GM18499 (cell line): ENCODE measurements around the gene PRKAG3.

Experiments used
- ATAC-seq: cut with Tn5 transposase; IDR thresholded peaks from one replicate; pipeline ENCODE4 v1.9.1; 2021; ENCODE audit warnings: moderate number of reproducible peaks; ENCODE audit not compliant: insufficient read depth, unreplicated experiment

Gene PRKAG3

DNA sequence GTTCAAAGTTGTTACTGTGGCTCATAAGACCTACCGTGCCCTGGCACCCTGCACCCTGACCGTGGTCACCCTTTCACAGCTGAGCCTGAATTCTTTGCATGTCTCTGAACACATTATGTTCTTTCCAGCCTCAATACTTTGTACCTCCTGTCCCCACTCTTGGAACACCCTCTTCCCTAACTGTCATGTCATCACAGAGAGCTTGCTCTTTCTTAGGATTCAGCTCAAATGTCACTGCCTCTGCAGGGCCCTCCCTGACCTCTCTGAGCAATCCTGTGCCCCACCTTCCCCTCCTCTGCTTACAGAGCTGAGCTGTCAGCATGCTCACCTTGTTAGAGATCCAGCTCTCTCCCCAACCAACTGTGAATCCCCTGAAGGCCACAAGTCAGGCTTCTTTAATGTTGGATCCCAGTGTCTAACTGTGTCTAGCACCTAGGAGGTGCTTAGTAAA lies 15.0 kb downstream of the PRKAG3 start:
- ATAC-seq = no peak

DNA sequence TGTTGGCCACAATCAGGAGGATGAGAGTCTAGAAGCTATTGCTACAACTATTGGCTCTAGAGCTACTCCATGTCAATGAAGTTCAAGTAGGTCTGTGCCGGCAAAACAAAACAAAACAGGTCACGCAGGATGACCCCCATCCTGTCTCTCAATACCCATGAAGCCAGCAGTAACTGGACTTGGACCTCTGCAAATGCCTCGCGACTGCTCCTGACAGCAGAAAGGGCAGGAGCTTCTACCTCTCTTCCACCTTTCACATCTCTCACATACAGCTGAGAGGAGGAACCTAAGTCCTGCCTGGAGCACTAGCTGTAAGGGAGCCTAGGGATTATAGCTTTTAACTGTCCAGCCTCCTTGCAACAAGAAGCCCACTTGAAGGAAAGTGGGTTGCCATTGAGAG lies 16.0 kb downstream of the PRKAG3 start:
- ATAC-seq = no peak

- ATAC-seq = no peak
Measured at GRCh38 chr2:218815244-218815637, 16.4 kb downstream of the PRKAG3 start.

GRCh38 chr2:218814540-218815243 lies 16.9 kb downstream of the PRKAG3 start:
- ATAC-seq = no peak

DNA sequence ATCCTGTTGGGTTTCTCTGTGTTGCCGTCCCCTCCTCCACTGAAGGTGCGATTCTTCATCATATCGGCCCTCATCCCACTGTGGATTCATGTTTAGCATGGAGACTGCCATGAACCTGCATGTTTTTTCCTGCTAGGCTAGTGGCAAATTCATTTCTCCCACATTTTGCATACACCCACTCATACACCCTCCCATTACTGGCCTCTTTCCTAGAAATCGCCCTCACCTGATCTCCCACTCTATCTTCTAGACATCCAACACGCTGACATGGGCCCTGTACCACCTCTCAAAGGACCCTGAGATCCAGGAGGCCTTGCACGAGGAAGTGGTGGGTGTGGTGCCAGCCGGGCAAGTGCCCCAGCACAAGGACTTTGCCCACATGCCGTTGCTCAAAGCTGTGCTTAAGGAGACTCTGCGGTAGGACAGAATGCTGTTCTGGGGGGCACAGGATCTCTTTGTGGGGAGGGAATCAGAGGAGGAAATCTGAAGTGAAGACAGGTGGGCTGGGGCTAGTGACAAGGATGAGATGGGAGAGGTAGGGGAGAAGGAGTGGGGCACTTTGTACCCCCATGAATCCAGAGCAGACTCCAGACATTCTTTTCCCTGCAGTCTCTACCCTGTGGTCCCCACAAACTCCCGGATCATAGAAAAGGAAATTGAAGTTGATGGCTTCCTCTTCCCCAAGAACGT lies 17.7 kb downstream of the PRKAG3 start:
- ATAC-seq = no peak

DNA sequence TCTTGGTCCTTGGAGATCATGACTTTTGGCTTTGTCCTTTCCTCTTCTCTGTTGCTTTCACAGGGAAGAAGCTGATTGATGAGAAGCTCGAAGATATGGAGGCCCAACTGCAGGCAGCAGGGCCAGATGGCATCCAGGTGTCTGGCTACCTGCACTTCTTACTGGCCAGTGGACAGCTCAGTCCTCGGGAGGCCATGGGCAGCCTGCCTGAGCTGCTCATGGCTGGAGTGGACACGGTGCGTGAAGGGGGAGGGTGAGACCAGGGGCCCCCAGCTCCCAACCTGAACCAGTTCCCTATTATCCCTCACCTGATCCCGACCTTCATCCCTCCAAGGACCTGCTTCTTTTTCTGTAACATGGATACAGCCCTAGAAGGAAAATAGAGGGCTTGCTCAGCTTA lies 18.7 kb downstream of the PRKAG3 start:
- no peak for ATAC-seq

DNA sequence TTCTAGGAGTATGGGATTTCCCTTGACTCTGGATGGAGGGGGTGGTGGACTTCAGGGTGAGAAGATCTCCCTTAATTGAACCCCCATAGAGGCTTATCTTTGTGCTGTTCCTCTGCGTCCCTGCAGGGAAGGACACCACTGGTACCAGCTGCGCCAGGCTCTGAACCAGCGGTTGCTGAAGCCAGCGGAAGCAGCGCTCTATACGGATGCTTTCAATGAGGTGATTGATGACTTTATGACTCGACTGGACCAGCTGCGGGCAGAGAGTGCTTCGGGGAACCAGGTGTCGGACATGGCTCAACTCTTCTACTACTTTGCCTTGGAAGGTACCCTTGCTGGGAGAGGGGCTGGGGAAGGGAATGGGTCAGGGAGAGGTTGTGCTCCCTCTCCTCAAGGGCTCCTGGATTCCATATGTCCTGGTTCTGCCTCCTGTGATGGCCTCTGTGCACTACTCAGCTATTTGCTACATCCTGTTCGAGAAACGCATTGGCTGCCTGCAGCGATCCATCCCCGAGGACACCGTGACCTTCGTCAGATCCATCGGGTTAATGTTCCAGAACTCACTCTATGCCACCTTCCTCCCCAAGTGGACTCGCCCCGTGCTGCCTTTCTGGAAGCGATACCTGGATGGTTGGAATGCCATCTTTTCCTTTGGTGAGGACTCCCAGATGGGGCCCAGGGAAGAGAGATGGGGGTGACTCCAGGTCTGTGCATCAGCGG lies 19.3 kb downstream of the PRKAG3 start:
- no peak for ATAC-seq

DNA sequence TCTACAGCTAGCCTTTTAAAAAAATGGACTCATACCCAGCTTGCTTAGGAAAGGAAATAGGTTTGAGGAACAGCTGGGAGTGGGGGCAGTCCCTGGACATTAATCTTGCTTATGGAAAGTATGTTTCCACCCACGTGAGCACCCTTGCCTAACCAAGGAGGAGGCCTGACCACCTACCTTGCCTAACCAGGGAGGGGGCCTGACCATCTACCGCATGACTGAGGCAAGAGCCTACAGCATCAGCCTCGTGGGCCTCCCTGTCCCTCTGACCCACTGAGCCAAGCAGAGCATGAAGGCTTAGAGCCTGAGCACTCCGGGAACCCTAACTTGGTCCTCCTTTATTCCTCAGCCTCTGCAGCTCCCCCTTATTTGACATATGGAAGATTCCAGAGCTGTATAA lies 20.2 kb downstream of the PRKAG3 start:
- no peak for ATAC-seq

- no peak for ATAC-seq
Measured at GRCh38 chr2:218810256-218810655, 21.3 kb downstream of the PRKAG3 start.

DNA sequence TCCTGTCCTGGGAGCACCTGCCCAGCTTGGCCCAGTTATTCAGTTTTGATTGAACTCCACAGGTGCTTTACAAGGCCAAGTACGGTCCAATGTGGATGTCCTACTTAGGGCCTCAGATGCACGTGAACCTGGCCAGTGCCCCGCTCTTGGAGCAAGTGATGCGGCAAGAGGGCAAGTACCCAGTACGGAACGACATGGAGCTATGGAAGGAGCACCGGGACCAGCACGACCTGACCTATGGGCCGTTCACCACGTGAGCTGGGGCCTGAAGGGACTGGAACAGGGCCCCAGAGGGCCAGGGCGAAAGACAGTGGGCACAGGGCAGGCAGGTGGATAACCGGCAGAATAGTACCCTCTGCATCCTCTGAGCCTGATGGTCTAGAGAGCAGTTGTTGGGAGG lies 22.1 kb downstream of the PRKAG3 start:
- no peak for ATAC-seq

DNA sequence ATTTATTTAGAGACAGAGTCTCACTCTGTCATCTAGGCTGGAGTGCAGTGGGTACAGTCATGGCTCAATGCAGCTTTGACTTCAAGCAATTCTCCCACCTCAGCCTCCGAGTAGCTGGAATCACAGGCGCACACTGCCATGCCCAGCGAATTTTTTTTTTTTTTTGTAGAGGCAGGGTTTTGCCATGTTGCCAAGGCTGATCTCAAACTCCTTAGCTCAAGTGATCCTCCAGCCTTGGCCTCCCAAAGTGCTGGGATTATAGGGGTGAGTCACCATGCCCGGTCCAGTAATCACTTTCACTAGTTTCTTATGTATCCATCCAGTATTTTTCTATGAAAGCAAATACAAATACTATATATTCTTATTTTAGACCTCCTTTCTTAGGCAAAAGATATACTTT lies 24.0 kb downstream of the PRKAG3 start:
- ATAC-seq = no peak

GRCh38 chr2:218806346-218806978 lies 25.1 kb downstream of the PRKAG3 start:
- no peak for ATAC-seq

DNA sequence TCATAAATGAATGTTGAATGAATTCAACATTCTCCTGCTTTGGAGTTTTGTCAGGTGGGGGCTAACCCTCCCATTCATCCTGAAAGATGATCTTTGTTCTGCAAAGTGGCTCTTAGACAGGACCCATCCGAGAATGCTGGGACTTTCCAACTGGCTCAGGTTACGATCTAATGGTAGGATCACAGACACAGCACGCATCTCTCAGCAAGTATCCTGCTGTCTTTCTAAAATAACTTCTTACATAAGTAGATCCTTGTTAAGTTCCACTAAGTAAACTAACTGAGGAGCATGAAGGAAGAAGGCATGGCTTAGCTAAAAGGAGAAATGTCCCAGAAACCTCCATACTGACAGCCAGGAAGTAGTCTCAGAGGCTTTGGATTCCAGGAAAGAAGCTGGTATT lies 26.0 kb downstream of the PRKAG3 start:
- no peak for ATAC-seq

GRCh38 chr2:218804817-218805216 lies 26.8 kb downstream of the PRKAG3 start:
- no peak for ATAC-seq

GRCh38 chr2:218802386-218802994 lies 29.1 kb downstream of the PRKAG3 start:
- no peak for ATAC-seq

- no peak for ATAC-seq
Measured at GRCh38 chr2:218799990-218800389, 31.6 kb downstream of the PRKAG3 start.

- no peak for ATAC-seq
Measured at GRCh38 chr2:218798767-218799504, 32.7 kb downstream of the PRKAG3 start.

GRCh38 chr2:218796691-218797090 lies 34.9 kb downstream of the PRKAG3 start:
- no peak for ATAC-seq

GRCh38 chr2:218792433-218792832 lies 39.2 kb downstream of the PRKAG3 start:
- ATAC-seq = no peak
